GM19455 (cell line): ENCODE results near the gene GTF2H2.
"Not testable (repeated sequence)": the region's sequence is repeated elsewhere in the genome, so short reads cannot be mapped to it uniquely, and the experiment has no call there.

ENCODE experiments used
- ATAC-seq: cut with Tn5 transposase; IDR thresholded peaks from one replicate; pipeline ENCODE4 v1.9.1; 2021; ENCODE audit not compliant: unreplicated experiment

The GTF2H2 gene

DNA sequence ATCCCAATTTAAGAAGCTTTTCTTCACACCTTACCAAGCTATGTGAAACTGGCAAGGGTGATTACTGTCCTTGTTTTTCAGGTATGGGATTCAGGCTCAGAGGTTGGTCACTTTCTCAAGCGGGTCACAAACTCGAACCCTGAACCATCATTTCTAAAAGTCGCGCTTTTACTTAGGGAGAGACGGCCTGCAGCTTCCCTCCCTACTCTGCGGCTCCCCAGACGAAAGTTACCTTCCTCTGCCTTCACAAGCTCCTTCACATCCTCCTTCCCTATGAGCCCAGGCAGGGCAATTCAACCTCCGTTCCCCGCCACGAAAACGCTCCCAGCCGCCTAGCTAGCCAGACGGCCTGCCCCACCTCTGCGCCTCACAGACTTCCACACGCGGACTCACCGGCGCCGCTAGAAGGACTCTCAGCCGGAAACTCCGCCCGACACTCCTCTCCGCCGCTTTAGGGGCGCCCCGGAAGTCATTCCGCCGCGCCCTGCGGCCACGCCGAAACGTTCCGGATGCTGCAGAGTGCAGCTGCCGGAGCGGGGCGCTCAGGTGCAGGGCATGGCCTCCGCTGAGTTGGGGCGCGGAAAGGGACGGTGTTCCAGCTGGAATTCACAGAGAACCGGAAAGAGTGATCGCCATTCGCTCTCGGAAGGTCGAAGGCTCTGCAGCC lies at the start of gene GTF2H2:
Gene GTF2H2 (minus strand): TSS at position 415 of the 667 bp plus-strand sequence. CDS start 4,913 bp downstream, outside the sequence.
- peak; percentile 96 for ATAC-seq

DNA sequence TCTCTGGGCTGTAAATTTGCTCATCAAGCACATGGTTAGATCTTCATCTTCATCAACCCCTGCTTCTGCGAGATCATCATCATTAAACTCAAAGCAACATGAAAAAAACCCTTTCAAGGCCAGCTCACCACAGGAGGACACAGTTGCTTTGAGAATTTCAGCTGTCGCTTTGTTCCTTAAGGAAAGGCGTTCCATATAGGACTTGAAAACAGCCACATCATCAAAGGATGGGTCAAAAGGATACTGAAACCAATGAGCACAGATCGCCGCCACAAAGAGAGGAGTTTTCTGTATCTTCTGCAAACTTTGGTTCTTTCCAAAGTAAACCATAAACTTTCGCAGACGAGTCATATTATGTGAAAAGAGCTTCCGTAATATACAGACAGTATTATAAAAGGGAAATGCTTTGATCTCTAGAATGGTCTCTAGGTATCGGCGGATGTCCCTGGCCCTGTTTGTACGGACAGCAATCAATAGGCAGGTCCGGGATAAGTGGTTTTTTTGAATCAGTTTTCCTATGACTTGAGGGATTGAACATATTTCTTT lies 42.3 kb upstream of the GTF2H2 start:
- ATAC-seq, result not testable (repeated sequence)

DNA sequence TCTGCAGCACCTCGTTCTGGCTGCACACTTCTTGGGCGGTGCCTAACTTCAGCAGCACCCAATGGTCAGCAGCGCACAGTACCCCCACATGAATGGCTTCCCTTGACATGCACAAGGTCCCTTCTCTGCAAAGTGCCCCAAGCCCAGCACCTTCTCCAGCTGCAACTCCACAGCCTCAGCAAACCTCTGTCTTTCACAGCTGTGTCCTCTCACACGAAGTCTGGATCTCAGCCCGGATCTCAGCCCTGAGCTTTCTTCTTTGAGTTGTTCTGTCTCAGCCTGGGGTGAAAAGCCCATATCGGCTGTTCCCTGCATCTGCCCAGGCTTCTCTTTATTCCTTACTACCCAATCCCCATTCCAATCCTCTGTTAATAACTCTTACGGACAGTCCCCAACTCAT lies 32.5 kb upstream of the GTF2H2 start:
- ATAC-seq, result not testable (repeated sequence)

DNA sequence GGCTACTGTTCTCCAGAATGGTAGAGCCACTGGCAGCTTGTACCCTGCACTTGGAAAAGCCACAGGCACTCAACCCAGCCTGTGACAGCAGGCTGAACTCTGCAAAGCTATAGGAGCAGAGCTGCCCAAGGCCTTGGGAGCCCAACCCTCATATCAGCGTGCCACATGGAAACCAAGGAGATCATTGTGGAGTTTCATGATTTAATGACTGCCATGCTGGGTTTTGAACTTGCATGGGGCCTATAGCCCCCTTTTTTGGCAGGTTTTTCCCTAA lies 30.4 kb upstream of the GTF2H2 start:
- ATAC-seq, result not testable (repeated sequence)

DNA sequence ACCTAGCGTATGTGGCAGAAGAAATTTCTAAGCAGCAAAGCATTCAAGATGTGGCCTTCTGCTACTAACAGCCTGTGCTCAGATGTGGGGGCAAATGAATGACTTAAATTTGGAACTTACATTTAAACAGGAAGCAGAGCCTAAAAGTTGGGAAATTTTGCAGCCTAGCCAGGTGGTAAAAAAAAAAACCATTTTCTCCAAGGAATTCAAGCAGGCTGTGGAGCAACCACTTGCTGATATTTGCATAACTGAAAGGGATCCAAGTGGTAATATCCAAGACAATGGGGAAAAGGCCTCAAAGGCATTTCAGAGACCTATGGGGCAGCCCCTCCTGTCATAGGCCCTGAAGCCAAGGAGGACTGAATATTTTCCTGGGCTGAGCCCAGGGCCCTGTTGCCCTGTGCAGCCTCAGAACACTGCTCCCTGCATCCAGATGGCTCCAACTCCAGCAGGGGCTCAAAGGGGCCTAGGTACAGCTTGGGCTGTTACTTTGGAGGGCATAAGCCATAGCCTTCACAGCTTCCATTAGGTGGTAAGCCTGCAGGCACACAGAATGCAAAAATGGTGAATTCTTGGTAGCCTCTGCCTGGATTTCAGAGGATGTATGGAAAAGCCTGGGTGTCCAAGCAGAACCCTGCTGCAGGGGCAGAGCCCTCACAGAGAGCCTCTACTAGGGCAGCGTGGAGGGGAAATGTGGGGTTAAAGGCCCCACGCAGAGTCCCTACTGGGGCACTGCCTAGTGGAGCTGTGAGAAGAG lies 29.9 kb upstream of the GTF2H2 start:
- ATAC-seq, result not testable (repeated sequence)

DNA sequence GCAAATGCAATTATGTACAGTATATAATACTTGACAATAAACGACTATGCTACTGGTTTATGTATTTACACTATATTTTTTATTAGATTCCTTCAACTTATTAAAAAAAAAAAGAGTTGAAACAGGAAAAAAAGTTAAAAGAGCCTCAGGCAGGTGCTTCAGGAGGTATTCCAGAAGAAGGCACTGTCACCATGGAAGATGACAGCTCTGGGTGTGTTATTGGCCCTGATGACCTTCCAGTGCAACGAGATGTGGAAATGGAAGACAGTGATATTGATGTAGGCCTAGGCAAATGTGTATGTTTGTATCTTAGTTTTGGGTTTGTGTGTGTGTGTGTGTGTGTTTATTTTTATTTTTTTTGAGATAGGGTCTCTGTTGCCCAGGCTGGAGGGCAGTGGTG lies 22.3 kb upstream of the GTF2H2 start:
- ATAC-seq, result not testable (repeated sequence)

DNA sequence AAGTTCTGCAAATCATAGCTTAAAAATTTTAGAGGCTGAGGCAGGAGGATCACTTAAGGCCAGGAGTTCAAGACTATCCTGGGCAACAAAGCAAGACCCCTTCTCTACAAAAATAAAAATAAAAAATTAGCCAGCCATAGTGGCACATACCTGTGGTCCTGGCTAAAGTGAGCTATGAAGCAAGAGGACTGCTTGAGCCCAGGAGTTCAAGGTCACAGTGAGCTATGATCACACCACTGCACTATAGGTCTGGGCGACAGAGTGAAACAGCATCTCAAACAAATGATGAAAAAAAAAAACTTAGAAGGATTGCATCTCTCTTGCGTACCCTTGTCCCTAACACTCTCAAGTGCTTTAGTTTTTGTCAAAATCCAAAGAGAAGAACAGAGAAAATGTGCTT lies 21.3 kb upstream of the GTF2H2 start:
- ATAC-seq, result not testable (repeated sequence)

DNA sequence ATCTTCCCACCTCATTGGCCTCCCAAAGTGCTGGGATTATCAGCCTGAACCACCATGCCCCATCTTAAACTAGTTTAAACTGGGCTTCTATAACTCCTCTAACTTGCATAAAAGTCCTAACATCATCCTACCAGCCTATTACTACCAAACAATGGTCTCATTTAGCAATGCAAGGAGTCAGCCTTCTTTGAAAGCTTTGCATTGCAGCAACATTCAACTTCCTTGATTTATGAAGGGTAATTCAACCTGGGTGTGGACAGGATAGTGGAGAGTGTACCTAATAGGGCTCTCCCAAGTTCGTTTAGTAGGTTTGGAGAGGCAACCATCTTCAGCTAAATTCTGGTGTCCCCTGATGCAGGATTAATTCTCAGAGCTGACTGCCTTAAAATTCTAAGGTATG lies 18.7 kb upstream of the GTF2H2 start:
- not testable (repeated sequence) for ATAC-seq

DNA sequence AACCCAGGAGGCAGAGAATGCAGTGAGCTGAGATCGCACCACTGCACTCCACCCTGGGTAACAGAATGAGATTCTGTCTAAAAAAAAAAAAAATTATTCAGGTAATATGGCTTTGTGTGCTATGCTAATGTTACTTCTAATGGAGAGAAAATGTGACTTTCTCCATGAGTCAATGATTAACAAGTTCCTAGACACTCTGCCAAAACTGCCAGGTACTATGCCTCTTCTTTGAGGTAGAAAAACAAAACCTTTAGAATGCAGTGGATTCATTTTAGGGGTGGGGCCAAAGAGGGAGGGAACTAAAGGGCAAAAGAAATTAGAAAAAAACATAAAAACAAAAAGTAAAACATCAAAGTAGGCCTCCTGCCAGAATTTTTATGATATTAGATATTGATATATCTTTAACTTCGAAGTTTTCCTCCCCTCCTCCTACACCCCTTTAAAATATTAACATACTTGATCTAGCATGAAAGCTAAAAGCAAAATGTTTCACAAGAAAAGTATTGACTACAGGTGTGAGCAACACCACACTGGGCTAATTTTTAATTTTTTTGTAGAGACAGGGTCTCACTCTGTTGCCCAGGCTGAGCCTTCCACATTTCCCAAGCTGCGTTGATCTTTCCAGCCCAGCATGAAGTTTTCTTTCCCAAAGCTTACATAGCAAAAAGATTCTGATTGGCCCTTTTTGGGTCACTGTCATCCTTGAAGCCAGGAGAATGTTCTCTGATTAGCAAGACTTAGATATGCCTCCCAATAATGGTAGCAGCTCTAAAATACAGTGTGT lies 17.0 kb upstream of the GTF2H2 start:
- ATAC-seq, result not testable (repeated sequence)

DNA sequence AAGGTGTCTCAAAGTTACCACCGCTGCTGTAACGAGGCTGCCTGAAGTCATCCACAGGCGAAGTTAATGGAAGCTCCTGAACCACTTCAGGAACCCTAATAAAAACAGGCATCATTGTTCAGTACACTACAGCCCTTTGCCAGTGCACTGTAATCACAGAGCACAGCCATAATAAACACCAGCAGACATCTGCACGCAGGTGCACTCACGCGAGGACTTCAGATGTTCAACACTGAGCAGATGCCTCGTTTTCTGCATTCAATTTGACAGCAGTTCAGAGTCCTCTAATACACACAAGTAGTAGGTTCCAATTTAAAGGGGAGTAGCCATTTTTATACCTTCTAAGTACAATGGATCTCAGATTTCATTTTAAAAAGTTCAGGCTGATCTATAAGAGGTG lies 15.4 kb upstream of the GTF2H2 start:
- not testable (repeated sequence) for ATAC-seq

DNA sequence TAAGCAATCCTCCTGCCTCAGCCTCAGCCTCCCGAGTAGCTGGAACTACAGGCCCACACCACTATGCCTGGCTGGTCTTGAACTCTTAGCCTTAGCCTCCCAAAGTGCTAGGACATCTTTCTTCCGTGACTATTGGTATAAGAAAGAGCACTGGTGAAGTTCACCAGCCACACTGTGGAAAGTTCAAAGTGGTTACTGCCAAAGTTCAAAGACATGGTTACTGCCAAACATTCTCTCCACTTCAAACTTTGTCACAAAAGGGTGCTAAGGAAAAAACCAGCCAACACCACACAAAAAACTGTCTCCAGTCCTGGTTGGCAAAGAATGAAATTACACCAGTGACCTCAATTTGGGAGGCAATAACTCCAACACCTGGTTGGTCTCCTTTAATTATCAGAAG lies 14.9 kb upstream of the GTF2H2 start:
- ATAC-seq, result not testable (repeated sequence)

DNA sequence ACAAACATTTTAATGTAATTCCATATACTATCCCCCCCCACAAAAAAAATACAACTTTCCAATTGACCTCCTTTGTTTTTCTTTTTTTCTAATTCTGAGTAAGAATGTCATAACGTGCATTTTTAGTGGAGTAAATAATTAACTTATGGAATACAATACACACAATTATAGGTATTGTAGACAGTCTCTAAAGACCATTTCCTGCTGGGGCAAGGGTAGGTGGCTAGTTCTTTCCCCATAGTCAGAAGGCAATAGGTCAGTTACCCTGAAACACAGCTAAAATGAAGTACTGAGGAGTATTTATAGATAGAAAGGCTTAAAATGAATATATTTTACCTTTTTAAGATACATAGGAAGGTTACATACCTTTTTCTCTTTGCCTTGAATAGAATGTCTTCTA lies 6.2 kb downstream of the GTF2H2 start:
- ATAC-seq, result not testable (repeated sequence)

DNA sequence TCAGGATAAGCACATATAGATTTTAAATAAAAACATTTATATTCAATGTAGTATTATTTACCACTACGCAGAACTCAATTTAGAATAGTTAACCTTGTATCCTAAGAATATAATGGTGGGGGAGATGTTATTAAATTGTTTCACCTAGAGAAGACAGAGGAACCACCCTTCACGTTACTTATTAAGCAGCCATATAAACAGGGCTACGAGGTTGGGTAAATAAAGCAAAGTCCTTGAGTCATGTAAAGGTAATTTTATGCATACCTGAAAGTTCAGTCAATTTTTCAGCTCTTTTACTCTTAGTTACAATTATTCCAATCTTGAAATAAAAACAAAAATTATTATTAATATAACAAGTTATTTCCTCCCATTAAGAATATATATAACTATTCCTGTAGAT lies 8.1 kb downstream of the GTF2H2 start:
- ATAC-seq, result not testable (repeated sequence)

DNA sequence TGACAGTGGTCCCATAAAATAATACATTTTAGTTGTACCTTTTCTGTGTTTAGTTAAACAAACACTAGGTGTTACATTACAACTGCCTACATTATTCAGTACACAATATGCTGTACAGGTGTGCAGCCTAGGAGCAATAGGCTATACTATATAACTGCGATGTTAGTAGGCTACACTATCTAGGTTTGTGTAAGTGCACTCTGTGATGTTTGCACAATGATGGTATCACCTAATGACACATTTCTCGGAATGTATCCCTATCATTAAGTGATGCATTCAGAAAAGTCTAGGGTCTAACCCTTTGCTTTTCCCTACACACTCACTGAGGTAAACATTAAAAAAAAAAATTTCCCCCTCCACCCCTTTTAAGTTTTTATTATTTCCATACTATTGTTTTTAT lies 22.7 kb downstream of the GTF2H2 start:
- not testable (repeated sequence) for ATAC-seq

DNA sequence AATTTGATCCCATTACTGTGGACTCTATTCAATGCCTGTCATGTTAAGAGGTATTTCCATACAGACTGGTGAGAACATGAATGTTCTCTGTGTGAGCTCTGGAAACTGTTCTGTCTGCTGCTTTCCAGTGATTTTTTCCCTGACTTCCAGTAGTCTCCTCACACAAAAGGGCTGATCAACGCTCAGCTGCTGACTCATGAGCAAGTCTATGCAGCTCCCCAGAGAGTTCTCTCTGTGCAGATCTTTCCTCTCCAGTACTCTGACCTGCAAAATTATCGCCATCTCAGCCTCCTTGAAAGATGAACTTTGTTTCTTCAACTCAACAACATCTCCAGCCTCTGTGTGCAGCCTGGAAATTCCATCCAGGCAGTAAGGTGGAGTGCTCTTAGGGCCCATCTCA lies 23.3 kb downstream of the GTF2H2 start:
- ATAC-seq, result not testable (repeated sequence)

DNA sequence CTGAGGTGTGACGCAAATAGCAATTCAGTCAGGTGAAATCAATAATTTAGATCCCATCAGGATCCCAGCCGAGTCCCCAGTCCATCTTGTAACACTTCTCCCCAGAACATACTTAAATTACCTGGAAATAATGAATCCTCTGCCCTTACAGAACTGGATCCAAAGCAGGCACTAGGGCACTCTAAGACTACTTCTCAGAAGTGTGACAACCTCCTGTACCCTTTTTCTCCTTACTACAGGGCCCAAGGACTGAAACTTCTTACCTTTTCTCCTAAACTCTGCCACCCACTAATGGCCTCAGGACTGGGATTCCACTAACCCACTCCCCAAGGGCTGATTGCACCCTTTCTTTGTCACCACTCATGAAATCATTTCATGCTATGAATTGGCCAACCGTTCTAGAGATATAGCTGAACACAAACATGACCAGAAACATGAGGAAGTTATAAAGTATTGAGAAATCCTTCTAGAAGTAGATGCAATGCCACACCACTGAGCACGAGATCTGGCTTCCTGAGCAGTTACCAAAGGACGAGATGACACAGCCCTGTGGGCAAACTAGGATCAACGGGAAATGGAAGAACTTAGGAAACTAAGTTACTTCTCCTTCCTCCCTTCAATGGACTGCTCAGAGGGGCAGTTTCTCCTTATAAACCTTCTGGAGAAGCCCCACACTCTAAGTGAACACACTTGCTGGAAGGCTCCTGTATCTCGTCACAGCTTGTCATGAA lies 36.3 kb downstream of the GTF2H2 start:
- not testable (repeated sequence) for ATAC-seq

DNA sequence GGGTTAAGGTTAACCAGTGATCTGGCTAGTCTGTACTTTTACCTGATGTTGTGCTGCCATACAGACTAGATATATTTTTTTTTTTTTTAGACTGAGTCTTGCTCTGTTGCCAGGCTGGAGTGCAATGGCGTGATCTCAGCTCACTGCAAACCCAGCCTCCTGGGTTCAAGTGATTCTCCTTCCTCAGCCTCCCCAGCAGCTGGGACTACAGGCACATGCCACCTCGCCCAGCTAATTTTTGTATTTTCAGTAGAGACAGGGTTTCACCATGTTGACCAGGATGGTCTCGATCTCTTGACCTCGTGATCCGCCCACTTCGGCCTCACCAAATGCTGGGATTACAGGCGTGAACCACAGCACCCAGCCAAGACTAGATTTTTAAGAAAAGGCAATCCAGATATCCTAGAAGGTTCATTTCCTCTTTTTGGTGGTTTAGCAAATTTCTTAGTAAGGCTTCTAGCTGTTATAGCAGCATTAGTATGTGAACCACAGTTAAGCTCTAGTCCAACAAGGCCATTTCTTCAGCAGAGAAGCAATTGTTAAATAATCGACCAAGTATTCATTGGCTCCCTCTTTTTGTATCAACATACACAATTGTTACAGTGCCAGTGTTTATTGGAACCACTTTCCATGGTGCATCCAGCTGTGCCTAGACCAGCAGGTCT lies 42.1 kb downstream of the GTF2H2 start, which contains the start of gene NAIP:
Gene NAIP (minus strand): TSS at position 51 of the 665 bp plus-strand sequence. CDS start 12,424 bp downstream, outside the sequence.
- not testable (repeated sequence) for ATAC-seq

DNA sequence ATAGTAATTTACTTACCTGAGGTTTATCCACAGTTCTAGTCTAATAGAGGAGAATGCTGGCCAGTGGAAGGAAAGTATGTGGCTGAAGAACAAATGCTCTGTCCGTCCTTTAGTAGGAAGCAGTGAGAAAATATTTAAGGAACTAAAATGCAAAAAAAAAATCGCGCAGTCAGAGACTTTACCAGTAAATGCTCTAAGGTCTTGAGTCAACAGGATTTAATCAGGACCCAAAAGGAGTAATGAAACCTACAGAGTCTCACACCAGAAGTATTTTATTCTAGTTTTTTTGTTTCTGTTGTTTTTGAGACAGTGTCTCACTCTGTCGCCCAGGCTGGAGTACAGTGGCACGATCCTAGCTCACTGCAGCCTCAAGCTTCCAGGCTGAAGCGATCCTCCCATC lies 46.8 kb downstream of the GTF2H2 start:
- ATAC-seq, result not testable (repeated sequence)

DNA sequence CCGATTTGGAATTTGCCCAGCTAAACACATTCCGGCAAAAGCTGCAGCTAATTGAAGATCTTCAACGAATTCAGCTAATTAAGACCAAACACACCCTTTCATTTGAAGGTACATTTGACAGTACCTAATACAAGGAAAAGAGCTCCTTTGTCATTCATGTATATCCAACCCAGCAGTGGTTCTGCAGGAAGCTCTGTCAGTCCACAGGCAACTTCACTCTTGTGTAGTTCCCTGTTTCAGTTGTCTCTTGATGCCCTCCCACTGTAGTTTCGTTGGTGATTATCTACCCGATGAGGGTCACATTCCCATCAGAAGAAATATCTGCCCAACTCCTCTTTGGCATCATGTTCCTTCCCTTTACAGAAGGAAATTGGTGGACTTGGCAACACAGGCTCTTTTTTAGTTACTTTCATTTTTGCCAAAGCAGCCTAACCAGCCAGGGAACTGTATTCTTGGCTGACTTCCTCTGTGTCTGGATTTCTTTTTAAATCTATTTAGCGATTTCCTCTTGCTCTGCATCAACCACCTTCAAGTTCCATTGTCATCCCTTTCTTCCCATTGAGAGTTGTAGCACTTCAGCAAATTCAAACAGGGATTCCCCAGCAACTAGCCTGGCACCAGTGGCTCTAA lies 49.0 kb downstream of the GTF2H2 start:
- ATAC-seq, result not testable (repeated sequence)

DNA sequence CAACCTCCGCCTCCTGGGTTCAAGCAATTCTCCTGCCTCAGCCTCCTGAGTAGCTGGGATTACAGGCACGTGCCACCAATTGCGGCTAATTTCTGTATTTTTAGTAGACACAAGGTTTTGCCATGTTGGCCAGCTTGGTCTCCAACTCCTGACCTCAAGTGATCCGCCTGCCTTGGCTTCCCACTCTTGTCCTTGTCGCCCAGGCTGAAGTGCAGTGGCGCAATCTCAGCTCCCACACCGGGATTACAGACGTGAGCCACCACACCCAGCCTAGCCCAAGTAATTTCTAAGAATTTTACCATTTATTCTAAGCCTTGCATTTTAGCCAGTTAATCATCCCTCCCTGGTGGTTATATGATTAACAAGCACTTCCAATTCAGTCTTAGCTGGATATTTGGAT lies 53.3 kb downstream of the GTF2H2 start:
- no peak for ATAC-seq
